ENCODE measurements around the gene THBD.
"Not testable (repeated sequence)": the region's sequence is repeated elsewhere in the genome, so short reads cannot be mapped to it uniquely, and the experiment has no call there.

THBD gene

GRCh38 chr20:23034721-23035671, 14.5 kb downstream of the THBD start, which contains the start of gene SSTR4:
Gene SSTR4 (plus strand): TSS chr20:23035312. CDS start chr20:23035484, 172 bp downstream.
- DNase-seq (ENCODE audit: low read depth): no peak

- no peak for DNase-seq (ENCODE audit: low read depth)
Measured at GRCh38 chr20:23033918-23034317, 15.6 kb downstream of the THBD start.

GRCh38 chr20:23032750-23033078, 16.8 kb downstream of the THBD start:
- DNase-seq (ENCODE audit: low read depth): no peak

- no peak for DNase-seq (ENCODE audit: low read depth)
Measured at GRCh38 chr20:23032056-23032749, 17.3 kb downstream of the THBD start.

GRCh38 chr20:23031346-23031745, 18.1 kb downstream of the THBD start:
- DNase-seq (ENCODE audit: low read depth): no peak

GRCh38 chr20:23029324-23029723, 20.1 kb downstream of the THBD start:
- DNase-seq (ENCODE audit: low read depth): no peak

GRCh38 chr20:23028392-23028791, 21.1 kb downstream of the THBD start:
- no peak for DNase-seq (ENCODE audit: low read depth)

- DNase-seq (ENCODE audit: low read depth): no peak
Measured at GRCh38 chr20:23027721-23028120, 21.8 kb downstream of the THBD start.

- DNase-seq (ENCODE audit: low read depth): not testable (repeated sequence)
Measured at GRCh38 chr20:23025503-23025902, 24.0 kb downstream of the THBD start.

- no peak for DNase-seq (ENCODE audit: low read depth)
Measured at GRCh38 chr20:23024701-23025100, 24.8 kb downstream of the THBD start.

GRCh38 chr20:23023621-23024177, 25.8 kb downstream of the THBD start:
- DNase-seq (ENCODE audit: low read depth): no peak

GRCh38 chr20:23022849-23023248, 26.6 kb downstream of the THBD start:
- no peak for DNase-seq (ENCODE audit: low read depth)

- no peak for DNase-seq (ENCODE audit: low read depth)
Measured at GRCh38 chr20:23021951-23022350, 27.5 kb downstream of the THBD start.

- DNase-seq (ENCODE audit: low read depth): no peak
Measured at GRCh38 chr20:23021541-23021940, 27.9 kb downstream of the THBD start.

GRCh38 chr20:23020230-23021018, 29.0 kb downstream of the THBD start:
- DNase-seq (ENCODE audit: low read depth): no peak

GRCh38 chr20:23019403-23019802, 30.1 kb downstream of the THBD start:
- DNase-seq (ENCODE audit: low read depth): no peak

GRCh38 chr20:23018941-23019340, 30.5 kb downstream of the THBD start:
- no peak for DNase-seq (ENCODE audit: low read depth)

GRCh38 chr20:23018432-23018831, 31.0 kb downstream of the THBD start:
- DNase-seq (ENCODE audit: low read depth): no peak

- no peak for DNase-seq (ENCODE audit: low read depth)
Measured at GRCh38 chr20:23017516-23017915, 32.0 kb downstream of the THBD start.

- no peak for DNase-seq (ENCODE audit: low read depth)
Measured at GRCh38 chr20:23013429-23013828, 36.0 kb downstream of the THBD start.

GRCh38 chr20:23011008-23011721, 38.3 kb downstream of the THBD start:
- DNase-seq (ENCODE audit: low read depth): no peak
